ENCODE measurements around the gene COG6.

Gene COG6
- 12.5 to 24.6 reads per million in 2 donors for total RNA-seq

DNA sequence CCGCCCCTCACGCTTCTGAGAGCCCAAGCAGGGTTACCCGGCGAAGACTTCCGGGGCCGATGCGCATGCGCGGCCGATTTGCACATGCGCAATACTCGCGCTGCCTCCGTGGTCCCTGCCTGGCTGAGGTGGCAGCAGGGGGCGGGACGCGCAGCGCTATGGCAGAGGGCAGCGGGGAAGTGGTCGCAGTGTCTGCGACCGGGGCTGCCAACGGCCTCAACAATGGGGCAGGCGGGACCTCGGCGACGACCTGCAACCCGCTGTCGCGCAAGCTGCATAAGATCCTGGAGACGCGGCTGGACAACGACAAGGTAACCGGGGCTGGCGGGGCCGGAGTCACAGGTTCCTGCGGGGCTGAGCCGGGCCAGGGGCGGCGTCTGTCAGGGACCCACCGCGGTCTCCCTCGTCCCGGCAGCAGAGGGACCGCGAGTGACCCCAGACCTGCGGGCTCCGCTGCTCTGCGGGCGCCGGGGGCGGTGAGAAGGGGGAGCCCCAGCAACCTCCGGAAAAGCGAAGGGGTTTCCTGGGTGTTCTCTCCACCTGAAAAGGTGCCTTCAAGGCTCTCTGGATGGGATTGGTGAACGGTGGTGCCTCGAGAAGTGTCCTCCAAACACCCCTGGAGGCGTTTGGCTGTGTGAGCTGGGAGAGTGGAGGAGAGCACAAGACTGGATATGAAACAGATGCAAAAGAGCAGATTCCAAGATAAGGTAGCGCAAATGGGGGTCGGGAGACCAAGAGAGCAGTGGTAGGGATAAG, at the start of gene COG6:
Gene COG6, plus strand, starts transcription at position 94 of the 756 bp plus-strand sequence. Its CDS starts 65 bp downstream, at position 159.
- DNase-seq, result peak; percentile 89 to 92 (median 91)

DNA sequence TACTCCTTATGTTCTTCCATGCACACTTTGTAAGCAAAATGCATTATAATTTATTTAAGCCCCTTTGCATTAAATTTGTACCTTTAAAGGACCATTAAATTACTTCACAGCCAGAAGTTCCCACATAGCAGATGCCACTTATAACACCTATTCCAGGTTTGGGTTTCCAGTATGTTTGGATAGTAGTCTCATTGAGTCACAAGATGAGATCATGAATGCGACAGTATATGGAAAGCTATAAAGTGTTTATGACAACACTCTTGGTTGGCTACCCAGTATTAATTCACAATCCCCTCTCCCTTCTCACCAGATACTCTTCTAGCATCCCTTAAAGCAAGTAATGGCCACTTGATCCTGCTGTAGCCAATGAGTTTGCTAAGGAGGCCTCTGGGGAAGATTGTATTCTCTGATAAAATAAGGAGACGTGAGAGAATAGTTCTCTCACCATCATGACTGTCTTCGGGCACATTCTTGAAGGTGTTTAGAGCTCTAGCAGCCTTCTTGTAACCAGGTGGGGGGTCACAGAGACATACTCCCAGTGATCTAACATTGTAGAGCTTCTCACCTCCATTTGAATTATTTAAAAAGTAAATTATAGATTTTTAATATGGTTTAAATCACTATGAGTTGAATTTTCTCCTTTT, 49.7 kb upstream of the COG6 start:
- DNase-seq, result no peak

DNA sequence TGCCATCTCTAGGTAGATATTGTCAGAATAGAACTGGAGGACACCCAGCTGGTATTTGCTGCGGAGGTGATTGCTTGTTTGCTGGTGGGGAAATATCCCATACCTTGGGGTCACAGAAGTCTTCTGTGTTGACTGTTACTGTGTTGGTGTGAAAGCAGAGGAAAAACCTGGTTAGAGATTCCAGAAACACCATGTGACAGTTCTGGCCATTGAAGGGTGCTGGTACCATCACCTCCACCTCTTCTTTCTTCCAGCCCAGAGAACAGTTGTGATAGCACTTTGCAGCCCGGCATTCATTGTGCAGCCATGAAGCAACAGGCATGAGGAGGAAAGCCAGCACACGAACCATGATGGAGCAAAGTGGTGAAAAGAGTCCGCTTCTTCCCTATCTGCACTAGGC, 47.6 kb upstream of the COG6 start:
- no peak for DNase-seq

DNA sequence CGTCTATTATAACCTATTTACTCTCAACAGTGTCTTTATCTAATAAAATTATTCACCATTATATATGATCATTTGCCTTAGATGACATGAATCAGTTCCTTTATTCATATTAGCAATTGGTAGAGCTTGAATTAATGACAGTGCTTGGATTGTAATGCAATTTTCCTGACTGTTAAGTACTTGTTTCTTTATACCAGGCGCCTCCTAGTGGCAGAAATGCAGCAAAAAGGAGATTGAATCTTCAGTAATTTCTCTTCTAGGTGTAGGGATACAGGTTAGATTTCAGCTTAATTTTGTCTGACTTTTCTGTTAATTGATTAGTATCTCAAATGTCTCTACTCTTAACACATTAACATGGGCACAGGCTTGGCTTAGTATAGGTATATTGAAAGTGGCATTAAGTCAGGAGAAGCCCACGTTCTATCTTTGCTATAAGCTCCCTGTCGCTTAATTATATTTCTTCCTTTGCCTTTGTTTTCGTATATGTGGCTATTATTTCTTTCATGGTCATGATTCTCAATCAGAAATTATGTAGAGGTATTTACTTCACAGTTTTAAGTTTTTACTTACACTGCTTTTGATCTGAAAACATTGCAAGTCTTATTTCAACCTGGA, 43.3 kb upstream of the COG6 start:
- DNase-seq, result peak in 4 of 5 experiments; percentile 9 to 63 (median 28)

DNA sequence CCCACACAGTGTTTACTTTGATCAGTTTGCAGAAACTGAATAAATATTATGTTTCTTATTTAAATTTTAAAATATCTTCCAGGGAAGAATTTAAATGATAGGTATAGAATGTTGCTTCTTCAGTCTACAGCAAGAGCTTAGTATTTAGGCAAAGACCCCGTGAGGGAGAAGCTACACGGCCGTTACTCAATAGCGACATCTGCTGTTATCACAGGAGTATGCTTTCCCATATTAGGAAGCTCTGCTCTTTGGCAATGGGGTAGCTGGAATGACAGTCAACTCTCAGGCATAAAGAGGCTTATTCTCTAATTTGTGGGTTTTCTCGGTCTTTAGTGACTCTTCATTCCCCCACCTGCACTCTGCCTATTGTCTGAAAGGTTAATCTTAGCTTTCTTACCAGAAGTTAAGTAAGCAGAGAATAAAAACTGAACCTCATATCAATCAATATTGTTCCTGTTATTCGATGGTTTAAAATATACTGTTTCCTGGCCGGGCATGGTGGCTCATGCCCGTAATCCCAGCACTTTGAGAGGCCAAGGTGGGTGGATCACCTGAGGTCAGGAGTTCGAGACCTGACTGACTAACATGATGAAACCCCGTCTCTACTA, 39.3 kb upstream of the COG6 start:
- DNase-seq, result peak in 2 of 5 experiments; percentile 2 to 51

DNA sequence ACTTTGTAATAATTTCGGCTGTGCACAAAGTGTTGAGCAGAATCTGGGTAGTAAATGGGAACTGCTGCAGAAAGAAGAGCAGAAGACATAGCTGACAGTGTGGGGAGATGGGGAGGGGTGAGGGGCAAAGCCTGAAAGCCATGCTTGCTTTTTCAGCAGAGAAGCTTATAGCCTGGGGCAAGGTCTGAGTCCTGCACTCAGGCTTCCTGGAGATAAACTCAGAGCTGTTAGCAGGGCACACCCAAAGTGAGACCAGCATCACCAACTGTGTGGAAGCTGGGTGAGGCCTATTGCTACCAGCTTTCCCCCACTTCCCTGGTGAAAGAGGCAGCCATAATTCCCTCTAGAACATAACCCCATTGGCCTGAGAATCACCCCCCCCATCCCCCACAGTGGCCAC, 36.9 kb upstream of the COG6 start:
- DNase-seq, result no peak

DNA sequence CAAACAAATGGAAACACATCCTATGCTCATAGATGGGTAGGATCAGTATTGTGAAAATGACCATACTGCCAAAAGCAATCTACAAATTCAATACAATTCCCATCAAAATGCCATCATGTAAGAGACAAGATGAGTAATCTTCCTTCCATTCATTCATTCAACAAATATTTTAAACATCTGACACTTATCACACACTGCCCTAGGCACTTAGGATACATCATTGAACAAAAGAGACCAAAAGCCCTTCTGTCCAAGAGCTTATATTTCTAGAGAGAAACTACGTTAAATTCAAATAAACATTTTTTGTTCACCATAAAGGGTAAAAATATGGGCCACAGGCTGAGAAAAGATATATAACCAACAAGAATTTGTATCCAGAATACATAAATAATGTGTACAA, 32.0 kb upstream of the COG6 start:
- no peak for DNase-seq

DNA sequence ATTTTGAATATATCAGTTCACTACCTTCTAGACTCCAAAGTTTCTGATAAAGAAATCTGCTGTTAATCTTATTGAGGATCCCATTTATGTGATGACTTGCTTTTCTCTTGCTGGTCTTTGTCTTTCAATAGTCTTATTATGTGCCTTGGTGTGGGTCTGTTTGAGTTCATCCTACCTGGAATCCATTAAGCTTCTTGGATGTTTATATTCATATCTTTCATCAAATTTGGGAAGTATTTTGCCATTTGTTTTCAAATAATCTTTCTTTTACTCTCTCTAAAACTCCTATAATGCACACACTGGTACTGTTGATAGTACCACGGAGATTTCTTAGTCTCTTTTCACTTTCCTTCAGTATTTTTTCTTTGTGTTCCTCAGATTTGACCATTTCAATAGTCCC, 24.2 kb upstream of the COG6 start:
- no peak for DNase-seq

DNA sequence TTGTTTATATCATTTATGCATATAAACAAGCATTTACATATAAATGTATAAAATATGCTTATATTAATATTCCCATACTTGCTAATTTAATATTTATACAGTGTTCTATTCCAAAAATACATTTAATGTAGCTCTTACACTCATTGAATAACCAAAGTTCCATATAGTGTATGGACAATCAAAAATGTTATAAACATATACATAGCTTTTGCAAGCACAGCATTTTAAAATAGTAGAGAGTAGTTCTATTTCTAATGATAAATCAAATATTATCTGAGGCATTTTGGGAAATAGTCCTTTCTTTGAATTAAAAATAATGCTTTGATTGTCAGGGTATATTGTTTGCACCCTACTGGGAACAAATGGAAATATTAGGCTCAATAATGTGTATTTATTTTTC, 22.5 kb upstream of the COG6 start:
- DNase-seq, result no peak

DNA sequence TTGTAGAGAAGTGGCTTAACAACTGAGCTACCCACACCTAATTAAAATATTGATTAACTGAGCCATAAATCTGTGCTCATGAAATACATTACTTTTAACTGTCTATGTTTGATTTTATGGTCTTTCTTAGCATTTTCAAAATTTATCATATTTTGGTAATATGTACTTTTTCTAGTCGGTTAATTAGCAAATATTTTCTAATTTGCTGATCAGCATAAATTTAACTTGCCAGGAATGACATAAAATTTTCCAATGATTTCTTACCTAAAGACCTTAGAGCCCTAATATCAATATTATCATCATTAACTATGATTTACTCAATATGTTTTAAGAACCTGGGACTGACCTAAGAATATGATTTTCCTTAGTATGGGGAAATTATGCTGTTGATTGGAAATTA, 19.9 kb upstream of the COG6 start:
- no peak for DNase-seq

DNA sequence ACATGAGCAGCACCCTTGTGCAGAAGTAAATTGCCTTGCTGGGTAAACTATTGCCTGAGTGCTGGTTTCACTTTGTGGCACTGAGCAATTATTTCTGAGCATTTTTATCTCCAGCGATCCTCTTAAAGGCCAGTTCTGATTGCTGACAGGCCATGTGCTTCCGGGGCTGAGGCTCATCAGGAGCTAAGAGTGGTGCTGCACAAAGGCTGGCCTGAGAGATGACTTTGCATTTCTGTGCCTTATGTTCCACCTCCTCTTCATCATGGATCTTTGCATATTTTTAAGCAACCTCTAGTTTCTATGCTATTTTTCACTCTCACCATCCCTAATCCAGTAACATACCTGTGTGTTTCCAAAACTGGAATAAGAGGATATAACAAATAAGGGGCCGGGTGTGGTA, 17.6 kb upstream of the COG6 start:
- no peak for DNase-seq

DNA sequence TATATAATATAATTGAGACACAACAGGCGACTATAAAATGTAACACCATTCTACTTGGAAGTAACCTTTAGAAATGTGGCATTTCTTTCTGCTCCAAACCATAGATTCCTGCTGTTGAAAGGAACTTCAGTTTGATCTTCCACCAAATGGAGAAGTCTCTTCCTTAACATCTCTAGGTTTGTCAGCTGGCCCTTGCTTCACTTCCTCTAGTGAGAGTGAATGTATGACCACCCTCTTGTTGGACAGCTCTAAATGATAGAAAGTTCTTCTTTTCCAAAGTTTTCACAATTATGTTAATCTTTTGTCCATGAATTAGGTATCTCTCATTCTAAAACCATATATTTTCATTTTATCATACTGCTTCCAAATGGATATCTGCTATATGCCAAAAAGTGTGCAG, 13.8 kb upstream of the COG6 start:
- DNase-seq, result no peak

DNA sequence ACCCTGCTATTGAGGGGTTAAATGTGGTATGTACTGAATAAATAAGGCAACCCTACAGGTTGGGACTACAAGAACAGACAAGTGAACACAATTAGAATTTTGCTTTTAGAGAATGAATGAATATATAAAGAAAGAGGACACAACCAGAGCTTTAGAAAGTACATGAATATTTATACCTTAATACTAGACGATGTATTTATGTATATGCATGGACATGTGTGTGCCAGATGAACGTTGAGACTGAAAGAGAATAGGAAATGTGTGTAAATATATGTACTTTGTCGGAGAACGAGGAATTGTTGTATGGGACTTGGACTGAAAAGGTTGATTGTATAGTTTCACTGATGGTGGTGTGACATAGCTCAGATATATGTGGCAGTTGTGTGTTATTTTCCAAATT, 9.3 kb upstream of the COG6 start:
- no peak for DNase-seq

DNA sequence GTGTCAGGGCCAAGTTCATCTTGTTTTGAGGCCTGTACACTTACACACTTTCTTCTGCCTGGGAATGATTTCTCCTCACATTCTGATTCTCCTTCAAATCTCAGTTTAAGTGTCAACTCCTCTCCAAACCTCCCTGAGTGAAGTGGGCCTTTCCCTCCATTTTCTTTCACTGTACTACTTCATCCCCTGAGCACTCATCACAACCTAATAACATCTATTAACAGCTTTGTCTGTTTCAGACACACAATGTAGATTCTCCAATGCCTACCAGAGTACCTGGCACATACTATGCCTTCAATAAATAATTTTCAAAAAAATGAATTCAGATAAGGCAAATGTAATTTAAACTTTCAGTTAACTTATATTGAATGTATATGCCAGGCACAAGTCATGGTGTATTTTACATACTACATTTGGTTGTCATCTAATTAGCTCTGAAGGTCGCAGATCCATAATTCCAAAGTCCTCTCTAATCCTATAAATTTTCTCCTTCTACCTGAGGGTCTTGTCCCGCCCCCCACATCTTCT, 357 bp upstream of the COG6 start:
- no peak for DNase-seq

DNA sequence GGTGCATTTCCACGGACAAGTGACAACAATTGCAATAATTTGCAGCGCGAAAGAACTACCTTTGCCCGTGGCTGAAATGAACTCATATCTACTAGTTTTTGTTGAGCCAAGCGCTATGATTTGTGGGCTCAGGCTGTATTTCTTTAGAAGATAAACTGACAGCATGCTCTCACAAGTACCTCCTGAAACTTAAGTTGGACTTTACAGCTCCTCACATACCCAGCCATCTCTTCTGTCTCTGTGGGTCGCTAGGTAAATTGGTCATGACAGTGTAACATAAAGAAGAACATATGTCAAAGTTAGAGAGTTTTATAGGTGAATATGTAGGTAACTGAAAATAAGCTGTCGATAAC, 839 bp downstream of the COG6 start:
- peak in 1 of 5 experiments; percentile 15 for DNase-seq

DNA sequence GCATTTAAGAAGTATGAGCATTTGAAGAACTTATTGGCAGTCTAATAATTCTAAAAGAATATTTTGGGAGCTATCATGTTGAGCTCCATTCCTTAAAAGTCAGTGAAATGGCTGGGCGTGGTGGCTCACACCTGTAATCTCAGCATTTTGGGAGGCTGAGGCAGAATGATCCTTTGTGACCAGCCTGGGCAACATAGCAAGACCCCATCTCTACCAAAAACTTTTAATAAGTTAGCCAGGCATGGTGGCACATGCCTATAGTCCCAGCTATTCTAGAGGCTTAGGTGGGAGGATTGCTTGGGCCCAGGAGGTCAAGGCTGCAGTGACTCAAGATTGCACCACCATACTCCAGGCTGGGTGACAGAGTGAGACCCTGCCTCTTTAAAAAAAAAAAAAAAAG, 8.0 kb downstream of the COG6 start:
- no peak for DNase-seq

DNA sequence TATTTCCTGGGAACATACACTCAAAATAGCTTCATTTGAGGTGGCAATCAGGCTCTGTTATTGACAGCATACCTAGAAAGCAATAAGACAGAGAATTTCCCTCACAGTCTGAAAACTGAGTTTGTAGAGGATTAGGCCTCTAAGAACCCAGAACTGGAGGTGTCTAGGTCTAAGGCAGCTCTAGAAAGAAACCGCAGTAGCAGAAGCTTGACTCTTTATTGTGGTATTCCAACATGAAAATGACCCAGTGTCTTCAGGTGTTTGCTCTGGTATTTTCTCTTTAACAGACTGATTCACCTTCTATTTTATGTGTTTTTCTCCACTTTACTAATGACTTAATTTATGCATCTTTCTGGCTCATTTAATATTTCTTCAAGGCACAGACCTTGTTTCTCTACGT, 8.5 kb downstream of the COG6 start:
- no peak for DNase-seq

DNA sequence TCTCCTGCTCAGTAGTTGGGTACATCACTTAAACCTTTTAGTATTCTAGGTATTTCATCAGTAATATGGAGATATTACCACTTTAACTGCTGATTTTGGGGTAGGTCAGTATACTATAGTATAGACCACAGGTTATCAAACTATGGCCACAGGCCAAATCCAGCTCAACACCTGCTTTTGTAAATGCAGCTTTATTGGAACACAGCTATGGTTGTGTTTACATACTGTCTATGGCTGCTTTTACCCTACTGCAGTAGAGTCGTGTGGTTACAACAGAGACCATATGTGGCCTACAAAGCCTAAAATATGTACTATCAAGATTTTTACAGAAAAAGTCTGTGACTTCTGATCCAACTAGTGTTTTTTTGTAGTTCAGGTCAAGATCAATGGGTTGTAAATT, 10.3 kb downstream of the COG6 start:
- no peak for DNase-seq

DNA sequence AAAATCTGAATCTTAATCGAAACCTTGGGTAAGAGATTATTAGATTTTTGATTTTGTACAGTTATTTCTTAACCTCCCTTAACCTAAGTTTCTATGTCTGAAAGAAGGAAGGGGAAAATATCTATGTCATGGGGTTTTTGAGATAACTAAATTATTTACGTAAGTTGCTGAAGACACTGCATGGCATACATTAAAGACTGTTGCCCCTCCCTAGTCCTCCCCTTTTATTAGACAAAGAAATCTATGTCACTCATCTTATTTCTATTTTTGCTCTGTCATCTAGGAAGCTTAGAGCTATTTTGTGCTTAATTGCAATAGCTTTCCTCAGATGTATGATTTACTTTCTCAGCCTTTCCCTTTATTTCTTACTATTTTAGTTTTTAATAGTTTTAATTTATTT, 15.0 kb downstream of the COG6 start:
- DNase-seq, result no peak

DNA sequence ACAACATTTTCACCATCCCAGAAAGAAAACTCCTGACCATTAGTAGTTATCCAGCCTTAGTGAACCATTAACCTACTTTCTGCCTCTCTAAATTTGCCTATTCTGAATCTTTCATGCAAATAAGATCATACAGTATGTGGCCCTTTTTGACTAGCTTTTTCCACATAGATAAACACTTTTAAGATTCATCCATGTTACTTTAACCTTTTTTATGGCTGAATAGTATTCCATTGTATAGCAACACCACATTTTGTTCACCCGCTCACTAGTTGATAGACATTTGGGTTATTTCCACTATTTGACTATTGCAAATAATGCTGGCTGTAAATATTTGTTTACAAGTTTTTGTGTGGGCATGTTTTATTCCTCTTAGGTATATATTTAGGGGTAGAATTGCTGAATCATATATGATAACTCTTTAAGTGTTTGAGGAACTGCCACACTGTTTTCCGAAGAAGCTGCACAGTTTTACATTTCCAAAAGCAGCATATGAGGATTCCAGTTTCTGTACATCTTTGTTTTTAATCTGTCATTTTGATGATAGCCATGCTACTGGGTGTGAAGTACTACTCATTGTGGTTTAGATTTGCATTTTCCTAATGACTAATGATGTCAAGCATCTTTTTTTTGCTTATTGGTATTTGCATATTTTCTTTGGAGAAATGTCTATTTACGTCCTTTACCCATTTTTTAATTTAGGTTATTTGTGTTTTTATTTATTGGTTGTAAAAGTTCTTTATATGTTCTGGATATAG, 17.1 kb downstream of the COG6 start:
- no peak for DNase-seq

DNA sequence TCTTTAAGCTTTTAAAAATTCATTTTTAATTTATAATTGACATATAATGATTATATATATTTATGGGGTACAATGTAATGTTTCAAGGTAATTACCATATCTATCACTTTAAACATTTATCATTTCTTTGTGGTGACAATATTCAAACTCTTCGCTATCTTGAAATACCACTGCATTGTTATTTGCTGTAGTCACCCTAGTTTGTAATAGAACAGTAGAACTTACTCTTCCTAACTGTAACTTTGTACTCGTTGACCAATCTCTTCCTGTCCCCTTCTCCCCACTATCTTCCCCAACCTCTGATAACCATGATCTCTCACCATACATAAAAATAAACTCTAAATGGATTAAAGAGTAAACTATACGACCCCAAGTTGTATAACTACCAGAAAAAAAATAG, 20.4 kb downstream of the COG6 start:
- no peak for DNase-seq

DNA sequence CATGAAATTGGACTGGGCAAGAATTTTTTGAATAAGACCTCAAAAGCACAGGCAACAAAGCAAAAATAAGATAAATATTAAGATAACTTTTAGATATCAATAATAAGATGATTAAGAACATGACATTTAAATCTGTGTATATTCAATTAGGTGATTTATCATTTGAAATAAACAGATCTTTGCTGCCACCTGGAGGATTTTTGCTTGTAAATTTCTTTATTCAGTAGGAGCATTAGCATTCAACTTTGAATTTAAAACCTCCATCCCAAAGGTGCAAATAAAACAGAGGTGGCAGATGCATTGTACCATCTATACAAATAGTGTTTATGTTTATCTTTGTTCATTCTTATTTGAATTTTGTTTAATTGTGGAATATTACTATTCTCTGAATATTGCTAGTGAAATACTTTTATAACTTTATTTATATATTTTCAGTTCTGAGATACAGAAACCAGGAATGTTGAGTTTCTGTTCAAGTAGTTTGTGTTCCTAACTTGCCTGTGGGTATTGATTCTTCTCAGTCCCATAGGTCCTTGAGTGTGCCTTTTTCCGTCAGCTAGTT, 20.9 kb downstream of the COG6 start:
- DNase-seq, result peak in 1 of 5 experiments; percentile 55

All from T-helper 2 cell (primary cell).